Vein endothelial cell (primary cell): ENCODE measurements around the gene ACER1. TPM values are rescaled to one million over a fixed set of nuclear protein-coding genes. Genes with fewer than 3 reads are reported as not detected.

Source experiments
- total RNA-seq: library from RNA; depleted of rRNA; stranded (reverse); fragments of >200 nt; gene quantifications from 2 replicates; pipeline ENCODE4 v1.2.3, GENCODE V29; 2012

ACER1 gene, protein sequence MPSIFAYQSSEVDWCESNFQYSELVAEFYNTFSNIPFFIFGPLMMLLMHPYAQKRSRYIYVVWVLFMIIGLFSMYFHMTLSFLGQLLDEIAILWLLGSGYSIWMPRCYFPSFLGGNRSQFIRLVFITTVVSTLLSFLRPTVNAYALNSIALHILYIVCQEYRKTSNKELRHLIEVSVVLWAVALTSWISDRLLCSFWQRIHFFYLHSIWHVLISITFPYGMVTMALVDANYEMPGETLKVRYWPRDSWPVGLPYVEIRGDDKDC
- not detected in 2 replicates for total RNA-seq

DNA sequence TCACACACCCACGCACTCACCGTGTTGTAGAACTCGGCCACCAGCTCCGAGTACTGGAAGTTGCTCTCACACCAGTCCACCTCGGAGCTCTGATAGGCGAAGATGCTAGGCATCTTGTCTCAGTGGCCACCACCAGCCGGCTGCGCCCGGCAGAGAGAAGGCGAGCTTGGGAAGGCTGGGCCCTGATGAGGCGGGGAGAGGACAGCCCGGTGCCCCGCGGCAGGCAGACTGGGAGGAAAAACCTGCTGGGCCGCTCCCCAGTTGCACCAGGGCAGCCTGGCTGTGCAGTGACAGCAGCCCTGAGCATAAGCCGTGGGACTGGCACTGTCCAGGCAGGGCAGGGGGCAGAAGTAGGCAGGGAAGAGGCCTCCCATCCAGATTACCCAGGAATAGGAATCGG is at the start of gene ACER1:
Gene ACER1 (minus strand): TSS at position 174 of the 400 bp plus-strand sequence. CDS start 61 bp downstream, at position 113.

DNA sequence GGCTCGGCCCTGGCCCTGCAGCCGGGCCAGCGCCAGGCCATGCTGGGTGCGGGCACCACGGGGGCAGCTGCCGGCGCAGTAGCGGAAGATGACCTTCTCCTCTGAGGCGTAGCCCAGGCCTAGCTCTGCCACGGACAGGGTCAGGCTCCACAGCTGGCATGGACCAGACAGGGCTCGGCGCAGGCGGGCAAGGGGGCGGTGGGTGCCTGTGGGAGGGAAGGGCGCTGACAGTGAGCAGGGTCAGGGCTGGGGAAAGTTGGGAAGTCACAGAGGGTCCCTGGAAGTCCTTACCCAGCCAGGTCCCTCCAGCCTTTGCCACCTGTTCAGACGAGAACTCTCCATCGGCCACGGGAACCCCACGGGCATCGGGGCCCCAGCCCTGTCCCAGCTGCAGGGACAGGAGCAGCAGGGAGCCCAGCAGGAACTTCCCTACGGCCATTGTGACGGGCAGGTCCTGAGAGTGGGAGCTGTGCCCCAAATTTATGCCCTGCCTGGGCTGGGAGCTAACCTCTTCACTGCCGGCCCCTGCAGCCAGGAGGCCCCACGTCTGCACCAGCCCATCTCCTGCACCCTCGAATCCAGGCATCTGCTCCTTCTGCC is 42.1 kb upstream of the ACER1 start, which contains the start of gene PSPN:
Gene PSPN (minus strand): TSS at position 523 of the 600 bp plus-strand sequence. CDS start 84 bp downstream, at position 439.

DNA sequence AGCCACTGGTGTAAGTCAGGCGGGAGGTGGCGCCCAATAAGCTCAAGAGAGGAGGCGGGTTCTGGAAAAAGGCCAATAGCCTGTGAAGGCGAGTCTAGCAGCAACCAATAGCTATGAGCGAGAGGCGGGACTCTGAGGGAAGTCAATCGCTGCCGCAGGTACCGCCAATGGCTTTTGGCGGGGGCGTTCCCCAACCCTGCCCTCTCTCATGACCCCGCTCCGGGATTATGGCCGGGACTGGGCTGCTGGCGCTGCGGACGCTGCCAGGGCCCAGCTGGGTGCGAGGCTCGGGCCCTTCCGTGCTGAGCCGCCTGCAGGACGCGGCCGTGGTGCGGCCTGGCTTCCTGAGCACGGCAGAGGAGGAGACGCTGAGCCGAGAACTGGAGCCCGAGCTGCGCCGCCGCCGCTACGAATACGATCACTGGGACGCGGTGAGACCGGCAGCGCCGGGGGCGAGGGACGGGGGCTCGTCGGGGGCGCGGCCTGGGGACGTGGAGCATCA is 39.2 kb upstream of the ACER1 start, which contains the start of gene ALKBH7:
Gene ALKBH7 (plus strand): TSS at position 201 of the 502 bp plus-strand sequence. CDS start 27 bp downstream, at position 228.

DNA sequence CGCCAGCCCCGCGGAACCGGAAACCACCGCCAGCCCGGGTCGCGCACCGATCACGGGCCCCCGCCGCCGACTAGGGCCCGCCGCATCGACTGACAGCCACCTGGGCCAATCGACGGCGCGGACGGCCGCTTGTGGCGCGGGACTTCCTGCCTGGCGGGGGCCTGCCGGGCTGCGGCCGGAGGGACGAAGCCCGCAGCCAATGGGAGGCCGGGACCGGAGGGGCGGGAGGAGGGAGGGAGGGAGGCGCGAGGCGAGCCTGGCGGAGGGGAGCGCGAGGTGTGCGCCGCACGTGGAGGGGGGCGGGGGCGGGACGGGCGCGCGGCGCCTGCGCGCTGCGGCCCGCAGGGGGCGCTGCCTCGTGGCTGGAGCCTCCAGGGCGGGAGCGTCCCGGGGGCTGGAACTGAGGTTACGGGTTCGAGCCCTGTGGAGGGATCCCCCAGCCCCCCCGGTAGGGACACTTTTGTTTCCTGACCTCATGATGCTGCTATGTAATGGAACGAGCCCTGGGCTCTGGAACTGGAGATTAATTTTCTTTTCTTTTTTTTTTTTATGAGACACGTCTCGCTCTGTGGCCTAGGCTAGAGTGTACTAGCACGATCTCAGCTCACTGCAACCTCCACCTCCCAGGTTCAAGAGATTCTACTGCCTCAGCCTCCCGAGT is 53.4 kb downstream of the ACER1 start, which contains the start of gene MLLT1:
Gene MLLT1 (minus strand): TSS at position 45 of the 661 bp plus-strand sequence. CDS start 191 bp downstream, outside the sequence.

Other genes starting within 250 kb of the ACER1 start
- gene RFX2, start 223.1 kb downstream of the ACER1 start, total RNA-seq = 9.1 and 9.8 TPM in 2 replicates
- gene ACSBG2, start 197.9 kb downstream of the ACER1 start, total RNA-seq = not detected in 2 replicates
- gene MLLT1, start 53.6 kb downstream of the ACER1 start, total RNA-seq = 15.2 and 23.2 TPM in 2 replicates
- 76.2 and 104 TPM in 2 replicates for gene CLPP, start 27.9 kb upstream of the ACER1 start, total RNA-seq
- gene ALKBH7, start 39.2 kb upstream of the ACER1 start, total RNA-seq = 32.4 and 44.1 TPM in 2 replicates
- 0.98 and 1.2 TPM in 2 replicates for gene PSPN, start 42.3 kb upstream of the ACER1 start, total RNA-seq
- 50.8 and 59.4 TPM in 2 replicates for gene GTF2F1, start 59.6 kb upstream of the ACER1 start, total RNA-seq
- 166 and 180 TPM in 2 replicates for gene KHSRP, start 91.2 kb upstream of the ACER1 start, total RNA-seq
- 0.33 TPM in 1 of 2 replicates, not detected in the other for gene SLC25A41, start 100.2 kb upstream of the ACER1 start, total RNA-seq
- gene SLC25A23, start 126.2 kb upstream of the ACER1 start, total RNA-seq = 16.9 and 32.3 TPM in 2 replicates
- not detected in 2 replicates for gene CRB3, start 130.7 kb upstream of the ACER1 start, total RNA-seq
- not detected in 2 replicates for gene DENND1C, start 148.2 kb upstream of the ACER1 start, total RNA-seq
- gene TUBB4A, start 168.7 kb upstream of the ACER1 start, total RNA-seq = not detected in 2 replicates
- 0.65 and 1.1 TPM in 2 replicates for gene TNFSF9, start 197.4 kb upstream of the ACER1 start, total RNA-seq